SK-N-MC (cell line): ENCODE data around the gene FNIP2.
"Not testable (repeated sequence)": the region's sequence is repeated elsewhere in the genome, so short reads cannot be mapped to it uniquely, and the experiment has no call there.

Source experiments
- EZH2 ChIP-seq: fragments of 200-600 bp; sonication (generic); IDR thresholded peaks from one replicate; pipeline ENCODE4 v1.6.1; 2017; ENCODE audit warnings: antibody characterized with exemption
- POLR2AphosphoS5 ChIP-seq: IDR thresholded peaks from 2 replicates; pipeline ENCODE4 v1.6.1; 2012; ENCODE audit warnings: mild to moderate bottlenecking, low read depth, low read length, borderline replicate concordance

DNA sequence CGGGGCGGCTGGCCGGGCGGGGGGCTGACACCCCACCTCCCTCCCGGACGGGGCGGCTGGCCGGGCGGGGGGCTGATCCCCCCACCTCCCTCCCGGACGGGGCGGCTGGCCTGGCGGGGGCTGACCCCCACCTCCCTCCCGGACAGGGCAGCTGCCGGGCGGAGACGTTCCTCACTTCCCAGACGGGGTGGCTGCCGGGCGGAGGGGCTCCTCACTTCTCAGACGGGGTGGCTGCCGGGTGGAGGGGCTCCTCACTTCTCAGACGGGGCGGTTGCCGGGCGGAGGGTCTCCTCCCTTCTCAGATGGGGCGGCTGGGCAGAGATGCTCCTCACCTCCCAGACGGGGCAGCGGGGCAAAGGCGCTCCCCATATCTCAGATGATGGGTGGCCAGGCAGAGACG lies 22.3 kb upstream of the FNIP2 start:
- not testable (repeated sequence) for TF ChIP-seq POLR2AphosphoS5, EZH2
